HG02943 (cell line): ENCODE data around the gene TNFAIP1.

Source experiments
- ATAC-seq: cut with Tn5 transposase; IDR thresholded peaks from one replicate; pipeline ENCODE4 v1.9.1; 2021; ENCODE audit warnings: mild to moderate bottlenecking, low read depth, moderate library complexity; ENCODE audit not compliant: unreplicated experiment

Gene TNFAIP1

DNA sequence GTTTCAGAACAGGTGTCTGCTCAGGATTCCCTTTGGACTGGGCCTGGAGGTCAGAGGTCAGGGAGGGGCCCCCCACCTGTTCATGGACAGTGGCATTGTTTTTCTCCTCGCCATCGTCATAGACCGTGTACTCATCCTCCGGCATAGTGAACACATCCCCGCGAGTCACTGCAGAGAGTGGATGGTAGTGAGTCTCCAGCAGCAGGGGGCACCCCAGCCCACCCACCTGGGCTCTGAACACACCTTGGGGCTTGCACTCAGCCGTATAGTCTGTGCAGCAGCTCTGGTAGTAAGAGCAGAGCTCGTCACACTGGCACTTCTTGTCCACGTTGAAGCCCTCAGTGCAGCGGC is 34.1 kb downstream of the TNFAIP1 start:
- ATAC-seq: no peak

DNA sequence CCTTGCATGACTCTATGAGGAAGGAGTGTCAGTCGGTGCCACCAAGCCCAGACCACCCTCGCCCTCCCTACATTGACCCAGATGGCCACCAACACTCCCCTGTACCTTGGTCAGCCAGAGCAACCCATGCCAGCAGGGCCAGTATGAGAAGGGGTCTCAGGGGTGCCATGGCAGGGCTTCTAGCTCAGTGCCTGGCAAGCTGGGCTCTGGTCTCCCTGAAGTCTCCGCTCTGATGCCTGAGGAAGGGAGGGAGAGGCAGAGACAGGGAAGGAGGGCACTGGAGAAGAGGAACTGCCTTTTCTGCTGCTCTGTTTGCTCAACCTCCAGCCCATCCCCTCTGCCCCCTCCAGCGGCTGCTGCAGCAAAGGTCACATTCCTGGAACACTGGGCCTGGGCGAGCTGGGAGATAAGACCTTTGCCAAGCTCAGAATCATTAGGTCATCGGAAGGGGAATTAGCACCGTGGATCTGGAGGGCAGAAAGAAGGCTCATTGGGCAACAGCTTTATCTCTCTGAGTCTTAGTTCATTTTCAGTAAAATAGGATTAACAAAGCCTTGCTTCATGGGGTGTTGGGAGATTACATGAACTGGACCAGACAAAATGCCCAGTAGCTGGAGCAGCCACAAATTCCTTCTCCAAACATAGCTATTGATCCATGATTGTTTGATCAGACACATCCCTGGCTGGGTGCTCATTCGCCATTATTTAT is 34.6 kb downstream of the TNFAIP1 start, which contains the start of gene VTN:
VTN (minus strand) TSS at position 273 of the 709 bp plus-strand sequence; CDS start at position 169, 104 bp downstream.
- no peak for ATAC-seq

DNA sequence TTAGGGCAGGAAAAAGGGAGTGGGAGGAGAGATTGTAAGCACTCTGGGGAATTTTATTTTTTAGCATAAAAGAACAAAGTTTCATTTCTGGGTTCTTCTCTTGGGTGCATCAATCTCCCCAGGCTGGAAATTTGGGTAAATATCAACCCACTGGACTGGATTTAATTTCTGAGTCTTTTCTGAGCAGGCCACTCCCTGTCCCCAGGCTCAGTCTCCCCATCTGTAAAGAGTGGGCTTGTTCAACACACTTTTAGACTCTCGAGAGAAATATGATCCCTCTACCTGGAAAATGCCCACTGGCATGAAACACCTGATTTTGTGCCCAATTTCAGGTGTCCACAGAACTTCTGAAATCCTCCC is 35.2 kb downstream of the TNFAIP1 start:
- no peak for ATAC-seq

GRCh38 chr17:28371245-28372202 is 36.0 kb downstream of the TNFAIP1 start, which contains the start of gene SARM1:
Gene SARM1 (plus strand): TSS chr17:28371694. CDS start chr17:28372033, 339 bp downstream.
- peak; percentile 74 for ATAC-seq

GRCh38 chr17:28372203-28372944 is 36.8 kb downstream of the TNFAIP1 start:
- no peak for ATAC-seq

DNA sequence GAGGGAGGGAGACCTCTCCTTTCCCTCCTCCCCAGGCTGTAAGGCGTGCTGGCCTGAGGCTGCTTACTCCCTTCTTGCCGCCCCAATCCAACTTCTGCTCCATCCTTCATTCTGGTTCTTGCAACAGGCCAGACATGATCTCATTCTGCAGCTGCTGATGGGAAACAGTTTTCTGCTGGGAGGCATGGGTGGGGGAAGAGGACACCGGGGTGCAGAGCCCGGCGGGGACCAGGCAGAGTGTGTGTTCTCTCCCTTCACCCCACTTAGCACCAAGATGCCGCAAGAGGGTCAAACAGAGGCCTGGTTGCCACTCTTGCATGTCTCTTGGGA is 37.3 kb downstream of the TNFAIP1 start:
- ATAC-seq: no peak

DNA sequence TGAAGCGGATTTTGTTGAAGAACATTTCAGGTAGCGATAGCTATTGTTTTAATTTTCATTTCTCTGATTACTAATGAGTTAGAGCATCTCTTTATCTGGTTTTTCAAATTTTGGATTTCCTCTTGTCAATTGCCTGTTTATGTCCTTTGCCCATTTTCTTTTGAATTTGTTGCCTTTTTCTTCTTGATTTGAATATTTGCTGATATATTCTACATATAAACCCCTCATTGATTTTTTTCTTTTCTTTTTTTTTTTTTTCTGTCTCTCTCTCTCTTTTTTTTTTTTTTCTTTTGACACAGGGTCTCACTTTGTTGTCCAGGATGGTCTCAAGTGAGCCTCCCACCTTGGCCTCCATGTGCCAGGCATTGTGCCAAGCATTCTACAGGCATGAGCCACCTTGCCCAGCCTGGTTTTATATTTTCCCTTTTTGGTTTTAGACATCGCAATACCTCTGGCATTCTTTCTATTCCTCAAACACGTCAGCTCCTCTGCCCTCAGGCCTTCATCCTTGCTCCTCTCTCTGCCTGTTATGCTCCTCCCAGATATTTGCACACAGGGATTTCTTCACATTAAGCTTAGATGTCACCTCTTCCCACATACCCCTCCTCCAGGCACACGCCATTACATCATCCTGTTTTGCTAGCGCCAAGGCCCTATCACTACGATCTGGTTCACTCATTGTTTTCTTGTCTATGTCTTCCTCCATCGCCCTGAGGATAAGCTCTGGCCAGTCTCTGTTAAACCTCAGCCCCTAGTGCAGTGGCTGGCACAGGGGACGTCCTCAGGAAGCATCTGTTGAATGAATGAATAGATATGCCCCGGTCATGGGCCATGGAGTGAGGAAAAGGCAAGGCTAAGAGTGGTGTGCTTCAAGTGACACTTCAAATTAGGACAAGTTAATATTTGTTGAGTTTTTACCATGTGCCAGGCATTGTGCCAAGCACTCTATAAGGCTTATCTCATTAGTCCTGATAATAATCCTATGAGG is 44.5 kb downstream of the TNFAIP1 start:
- no peak for ATAC-seq

DNA sequence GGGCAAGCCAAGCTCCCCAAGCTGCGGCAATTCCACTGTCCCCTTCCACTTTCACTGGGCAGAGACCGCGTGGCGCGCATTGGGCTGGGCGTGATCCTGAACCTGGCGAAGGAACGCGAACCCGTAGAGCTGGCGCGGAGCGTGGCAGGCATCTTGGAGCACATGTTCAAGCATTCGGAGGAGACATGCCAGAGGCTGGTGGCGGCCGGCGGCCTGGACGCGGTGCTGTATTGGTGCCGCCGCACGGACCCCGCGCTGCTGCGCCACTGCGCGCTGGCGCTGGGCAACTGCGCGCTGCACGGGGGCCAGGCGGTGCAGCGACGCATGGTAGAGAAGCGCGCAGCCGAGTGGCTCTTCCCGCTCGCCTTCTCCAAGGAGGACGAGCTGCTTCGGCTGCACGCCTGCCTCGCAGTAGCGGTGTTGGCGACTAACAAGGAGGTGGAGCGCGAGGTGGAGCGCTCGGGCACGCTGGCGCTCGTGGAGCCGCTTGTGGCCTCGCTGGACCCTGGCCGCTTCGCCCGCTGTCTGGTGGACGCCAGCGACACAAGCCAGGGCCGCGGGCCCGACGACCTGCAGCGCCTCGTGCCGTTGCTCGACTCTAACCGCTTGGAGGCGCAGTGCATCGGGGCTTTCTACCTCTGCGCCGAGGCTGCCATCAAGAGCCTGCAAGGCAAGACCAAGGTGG is 45.7 kb downstream of the TNFAIP1 start:
- ATAC-seq: no peak

DNA sequence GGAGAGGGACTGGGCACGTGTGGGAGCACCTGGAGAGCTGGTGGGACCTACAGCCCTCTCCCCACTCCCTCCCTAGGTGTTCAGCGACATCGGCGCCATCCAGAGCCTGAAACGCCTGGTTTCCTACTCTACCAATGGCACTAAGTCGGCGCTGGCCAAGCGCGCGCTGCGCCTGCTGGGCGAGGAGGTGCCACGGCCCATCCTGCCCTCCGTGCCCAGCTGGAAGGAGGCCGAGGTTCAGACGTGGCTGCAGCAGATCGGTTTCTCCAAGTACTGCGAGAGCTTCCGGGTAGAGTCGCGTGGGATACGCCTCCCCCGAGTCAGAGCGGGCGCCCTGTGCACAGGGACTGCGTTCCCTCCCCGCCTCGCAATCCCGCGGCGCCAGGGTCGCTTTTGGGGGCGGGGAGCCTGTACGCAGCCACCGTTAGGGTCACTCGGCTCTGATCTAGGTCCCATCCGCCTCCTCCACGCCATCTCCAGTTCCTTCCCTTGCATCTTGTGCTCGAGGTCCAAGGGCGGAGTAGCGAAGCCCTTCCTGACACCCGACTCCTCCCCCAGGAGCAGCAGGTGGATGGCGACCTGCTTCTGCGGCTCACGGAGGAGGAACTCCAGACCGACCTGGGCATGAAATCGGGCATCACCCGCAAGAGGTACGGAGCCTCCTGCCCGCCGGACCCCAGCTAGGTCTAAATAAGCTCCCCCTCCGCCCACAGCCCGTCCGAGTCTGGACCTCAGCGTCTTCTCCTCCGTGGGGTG is 48.9 kb downstream of the TNFAIP1 start:
- ATAC-seq: no peak

DNA sequence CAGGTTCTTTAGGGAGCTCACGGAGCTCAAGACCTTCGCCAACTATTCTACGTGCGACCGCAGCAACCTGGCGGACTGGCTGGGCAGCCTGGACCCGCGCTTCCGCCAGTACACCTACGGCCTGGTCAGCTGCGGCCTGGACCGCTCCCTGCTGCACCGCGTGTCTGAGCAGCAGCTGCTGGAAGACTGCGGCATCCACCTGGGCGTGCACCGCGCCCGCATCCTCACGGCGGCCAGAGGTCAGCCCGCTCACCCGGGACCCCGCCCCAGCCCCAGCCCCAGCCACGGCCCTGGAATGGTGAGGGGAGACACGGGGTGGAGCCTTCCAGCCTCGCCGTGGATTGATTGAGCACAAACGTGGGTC is 49.5 kb downstream of the TNFAIP1 start:
- ATAC-seq: no peak

GRCh38 chr17:28385406-28385805 is 49.8 kb downstream of the TNFAIP1 start:
- no peak for ATAC-seq

DNA sequence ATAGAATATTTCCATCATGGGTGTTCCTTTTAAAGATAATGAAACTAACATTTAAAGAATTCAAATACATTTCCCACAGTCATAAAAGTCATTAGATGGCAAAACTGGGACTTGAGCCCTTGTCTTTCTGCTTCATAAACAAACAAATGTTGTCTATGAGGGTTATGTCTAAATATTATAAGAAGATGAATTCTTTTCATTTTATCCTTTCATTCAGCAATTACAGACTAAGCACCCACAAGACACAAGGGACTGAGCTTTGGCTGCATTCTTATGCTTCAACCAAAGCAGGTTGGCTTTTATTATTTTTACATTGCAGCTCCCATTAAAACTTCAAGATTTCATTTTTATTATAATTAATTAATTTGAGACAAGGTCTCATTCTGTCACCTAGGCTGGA is 50.8 kb downstream of the TNFAIP1 start:
- ATAC-seq: no peak

- no peak for ATAC-seq
These were observed 52.5 kb downstream of the TNFAIP1 start for GRCh38 chr17:28388106-28388505.

DNA sequence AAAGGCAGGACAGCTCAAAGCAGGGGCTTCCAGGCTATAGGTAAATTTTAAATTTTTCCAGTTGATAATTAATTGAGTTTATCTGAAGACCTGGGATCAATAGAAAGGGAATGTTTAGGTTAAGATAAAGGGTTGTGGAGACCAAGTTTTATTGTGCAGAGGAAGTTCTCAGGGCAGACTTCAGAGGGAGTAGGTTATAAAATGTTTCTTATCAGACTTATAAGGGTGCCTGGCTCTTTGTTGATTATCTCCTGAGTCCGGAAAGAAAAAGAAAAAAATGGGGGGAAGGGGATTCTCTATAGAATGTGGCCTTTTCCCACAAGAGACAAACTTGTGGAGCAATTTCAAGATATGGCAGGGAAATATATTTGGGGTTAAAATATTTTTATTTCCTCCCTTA is 54.6 kb downstream of the TNFAIP1 start:
- ATAC-seq: no peak

GRCh38 chr17:28390563-28390962 is 55.0 kb downstream of the TNFAIP1 start:
- ATAC-seq: no peak

DNA sequence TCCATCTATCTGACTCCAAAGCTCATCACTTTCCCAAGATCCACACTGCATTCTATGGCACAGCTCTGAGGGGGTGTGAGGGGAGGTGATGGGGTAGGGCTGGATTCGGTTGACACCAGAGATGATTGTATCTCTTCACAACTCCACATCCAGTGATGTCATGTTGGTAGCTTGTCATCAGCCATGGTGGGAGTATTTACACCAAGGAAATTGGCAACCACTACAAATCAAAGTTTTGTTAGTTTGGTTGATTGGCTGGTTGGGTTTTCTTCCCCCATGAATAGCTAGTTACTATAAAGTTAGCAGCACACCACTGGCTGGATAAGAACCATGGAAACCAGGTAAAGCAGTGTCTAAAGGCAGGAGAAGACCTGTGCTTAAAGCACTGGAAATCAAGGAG is 55.4 kb downstream of the TNFAIP1 start:
- ATAC-seq: no peak

DNA sequence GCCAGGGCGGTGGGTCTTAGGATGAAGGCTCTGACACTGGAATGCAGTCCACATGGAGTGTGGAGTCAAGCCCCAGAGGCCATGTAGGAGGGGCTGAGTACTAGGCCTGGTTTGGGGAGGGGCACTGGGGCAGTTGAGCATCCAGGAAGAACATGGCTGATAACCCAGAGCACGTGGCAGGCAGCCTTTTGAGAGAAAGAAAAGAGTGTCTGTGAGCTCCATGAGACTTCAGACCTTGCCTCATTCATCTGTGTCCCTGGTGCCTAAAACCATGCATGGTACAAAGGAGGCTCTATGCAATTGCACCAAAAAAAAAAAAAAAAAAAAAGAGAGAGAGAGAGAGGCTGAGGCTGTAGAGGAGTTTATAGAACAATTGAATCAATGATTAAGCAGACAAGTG is 55.8 kb downstream of the TNFAIP1 start:
- no peak for ATAC-seq

DNA sequence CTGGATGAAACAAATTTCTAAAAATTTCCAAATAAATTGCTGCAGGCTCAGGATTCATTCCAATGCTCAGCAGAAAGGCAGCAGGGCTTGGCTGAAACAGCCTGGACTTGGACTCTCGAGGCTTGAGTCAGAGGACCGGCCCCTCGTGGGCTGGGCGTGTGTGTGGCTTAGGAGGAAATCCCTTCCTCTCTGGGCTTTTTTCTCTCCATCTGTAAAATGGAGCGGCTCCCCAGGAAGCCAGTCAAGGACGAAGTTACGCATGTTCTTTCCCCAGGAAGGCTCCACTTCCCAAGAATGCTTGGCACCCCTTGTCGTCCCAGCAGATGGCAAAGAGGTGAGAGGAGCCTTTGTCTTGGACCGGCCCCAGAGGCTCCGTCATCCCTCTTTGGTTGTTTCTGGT is 56.9 kb downstream of the TNFAIP1 start:
- no peak for ATAC-seq
